Fibroblast of skin of abdomen (primary cell): ENCODE measurements around the gene ADCY3.

Experiments used
- DNase-seq: peaks from one replicate; pipeline ENCODE4 v3.0.0-alpha.2; 2013

ADCY3 gene

GRCh38 chr2:24903161-24904103, 16.6 kb downstream of the ADCY3 start:
- no peak for DNase-seq

GRCh38 chr2:24899361-24899910, 20.6 kb downstream of the ADCY3 start:
- no peak for DNase-seq

- no peak for DNase-seq
Measured at GRCh38 chr2:24898122-24899109, 21.6 kb downstream of the ADCY3 start.

GRCh38 chr2:24894750-24895149, 25.3 kb downstream of the ADCY3 start:
- no peak for DNase-seq

GRCh38 chr2:24893934-24894333, 26.1 kb downstream of the ADCY3 start:
- no peak for DNase-seq

GRCh38 chr2:24892928-24893327, 27.1 kb downstream of the ADCY3 start:
- no peak for DNase-seq

- DNase-seq = no peak
Measured at GRCh38 chr2:24891201-24891600, 28.8 kb downstream of the ADCY3 start.

- DNase-seq = no peak
Measured at GRCh38 chr2:24889221-24889620, 30.8 kb downstream of the ADCY3 start.

- DNase-seq = no peak
Measured at GRCh38 chr2:24888177-24888576, 31.9 kb downstream of the ADCY3 start.

- no peak for DNase-seq
Measured at GRCh38 chr2:24887307-24887874, 32.6 kb downstream of the ADCY3 start.

GRCh38 chr2:24886691-24887304, 33.2 kb downstream of the ADCY3 start:
- DNase-seq = peak; percentile 17

- DNase-seq = no peak
Measured at GRCh38 chr2:24886126-24886501, 33.9 kb downstream of the ADCY3 start.

GRCh38 chr2:24885221-24886125, 34.6 kb downstream of the ADCY3 start:
- no peak for DNase-seq

GRCh38 chr2:24883946-24884345, 36.1 kb downstream of the ADCY3 start:
- peak; percentile 60 for DNase-seq

- no peak for DNase-seq
Measured at GRCh38 chr2:24881623-24882022, 38.4 kb downstream of the ADCY3 start.

GRCh38 chr2:24881158-24881557, 38.9 kb downstream of the ADCY3 start:
- DNase-seq = no peak

- no peak for DNase-seq
Measured at GRCh38 chr2:24878341-24878740, 41.7 kb downstream of the ADCY3 start.

GRCh38 chr2:24877646-24878045, 42.4 kb downstream of the ADCY3 start:
- no peak for DNase-seq

GRCh38 chr2:24877067-24877466, 43.0 kb downstream of the ADCY3 start:
- no peak for DNase-seq

GRCh38 chr2:24875901-24876300, 44.1 kb downstream of the ADCY3 start:
- DNase-seq = no peak

- peak; percentile 31 for DNase-seq
Measured at GRCh38 chr2:24875272-24875671, 44.8 kb downstream of the ADCY3 start.
